Keratinocyte (primary cell): ENCODE data around the gene CENPL.

Source experiments
- CTCF ChIP-seq, 3 experiments: IDR thresholded peaks in 1 of 3; conservative IDR thresholded peaks in 1 of 3; optimal IDR thresholded peaks in 1 of 3; 2 replicates in 2 of 3; 3 replicates in 1 of 3; pipeline versions ENCODE3 to v1.5.1; 2011; ENCODE audit warnings: low read length in 3 of 3, mild to moderate bottlenecking in 3 of 3, moderate library complexity in 2 of 3, control low read depth in 1 of 3, inconsistent platforms in 1 of 3; ENCODE audit not compliant: insufficient read depth in 2 of 3; ENCODE audit errors: extremely low read depth in 1 of 3
- EZH2 ChIP-seq: IDR thresholded peaks from one replicate; pipeline ENCODE4 v1.6.1; 2012; ENCODE audit warnings: inconsistent platforms, mild to moderate bottlenecking, low read length, moderate library complexity

GRCh38 chr1:173857363-173857917 is 32.8 kb upstream of the CENPL start:
- TF ChIP-seq CTCF (optimal IDR thresholded peaks at IDR 0.05 in 1 of 3, IDR thresholded peaks at IDR 0.05 in 1 of 3, conservative IDR thresholded peaks at IDR 0.05 in 1 of 3; ENCODE audit: extremely low read depth in 1 of 3, insufficient read depth in 2 of 3, low read length in 3 of 3) (no peak), EZH2 (no peak)
